Suppressor macrophage treated with lipopolysaccharide for 1 hour (primary cell): ENCODE measurements around the gene PPP2R2C.

ENCODE experiments used
- DNase-seq, 3 donors: peaks; one replicate each; pipeline ENCODE4 v3.0.0-alpha.2; 2020 to 2022

The PPP2R2C gene

DNA sequence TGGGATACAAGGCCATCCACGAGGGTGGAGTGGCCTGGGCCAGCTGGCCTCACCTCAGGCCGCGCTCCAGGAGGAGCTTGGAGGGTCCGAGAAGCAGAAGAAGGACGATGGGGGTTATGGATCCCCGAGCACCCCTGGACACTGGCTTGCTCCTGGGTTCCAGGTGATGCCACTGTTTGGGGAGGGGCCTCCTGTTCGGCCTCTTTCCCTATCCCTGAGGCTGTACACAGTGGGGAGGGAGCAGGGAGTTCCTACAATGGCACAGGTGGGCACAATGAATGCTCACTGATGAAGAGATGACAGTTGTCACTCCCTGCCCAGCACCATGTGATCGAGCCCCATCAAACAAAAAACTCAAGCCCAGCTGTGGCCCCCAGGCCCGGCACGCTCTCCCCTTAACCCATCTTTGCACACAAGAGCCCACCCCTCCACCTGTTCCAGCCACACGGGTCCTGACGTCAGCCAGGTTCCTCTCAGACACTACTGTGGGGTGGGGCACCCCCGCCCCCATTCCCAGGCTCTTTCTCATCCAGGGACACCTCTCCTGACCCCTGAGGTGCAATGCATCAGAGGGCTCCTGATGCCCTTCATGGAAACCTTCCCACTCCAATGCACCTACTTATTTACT, 132.5 kb downstream of the PPP2R2C start:
- no peak for DNase-seq

DNA sequence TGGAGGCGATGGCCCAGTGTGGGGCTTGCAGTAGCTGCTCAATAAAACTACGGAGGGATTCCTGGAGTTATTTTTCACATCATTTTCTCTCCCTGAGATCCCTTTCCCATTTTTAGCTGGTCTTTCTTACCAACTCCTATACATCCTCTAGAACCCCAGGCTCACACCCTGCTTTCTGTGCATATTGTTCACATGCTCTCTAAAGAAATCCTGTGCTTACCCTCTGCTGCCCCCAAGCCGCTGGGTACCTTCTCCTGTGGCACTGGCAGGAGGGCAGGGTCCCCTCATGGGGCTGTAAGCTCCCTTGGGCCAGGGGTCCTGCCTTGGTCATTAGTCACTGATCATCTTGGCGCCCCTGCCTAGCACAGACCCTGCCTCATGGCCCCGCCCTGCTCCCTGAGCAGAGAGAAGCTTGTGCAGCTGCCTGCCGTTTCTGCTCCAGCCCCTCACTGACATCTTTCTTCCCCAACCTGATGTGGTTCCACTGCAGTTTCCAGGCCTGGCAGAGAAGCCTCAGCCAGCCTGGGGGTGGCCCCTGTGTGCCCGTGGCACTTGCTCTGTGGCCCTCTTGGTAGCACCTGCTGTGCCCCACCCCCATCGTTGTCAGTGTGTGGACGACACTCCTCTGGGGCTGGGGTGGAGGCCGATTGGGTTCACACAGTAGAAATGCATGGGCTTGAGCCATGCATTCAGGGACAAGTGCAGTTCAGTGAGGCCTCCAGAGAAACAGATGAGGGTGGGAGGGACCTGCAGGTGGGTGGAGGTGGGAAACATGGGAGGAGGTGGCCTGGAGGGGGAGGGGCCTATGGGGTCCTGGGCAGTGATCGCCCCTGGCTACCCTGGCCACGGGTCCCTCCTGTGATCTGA, 133.2 kb downstream of the PPP2R2C start:
- DNase-seq: no peak

DNA sequence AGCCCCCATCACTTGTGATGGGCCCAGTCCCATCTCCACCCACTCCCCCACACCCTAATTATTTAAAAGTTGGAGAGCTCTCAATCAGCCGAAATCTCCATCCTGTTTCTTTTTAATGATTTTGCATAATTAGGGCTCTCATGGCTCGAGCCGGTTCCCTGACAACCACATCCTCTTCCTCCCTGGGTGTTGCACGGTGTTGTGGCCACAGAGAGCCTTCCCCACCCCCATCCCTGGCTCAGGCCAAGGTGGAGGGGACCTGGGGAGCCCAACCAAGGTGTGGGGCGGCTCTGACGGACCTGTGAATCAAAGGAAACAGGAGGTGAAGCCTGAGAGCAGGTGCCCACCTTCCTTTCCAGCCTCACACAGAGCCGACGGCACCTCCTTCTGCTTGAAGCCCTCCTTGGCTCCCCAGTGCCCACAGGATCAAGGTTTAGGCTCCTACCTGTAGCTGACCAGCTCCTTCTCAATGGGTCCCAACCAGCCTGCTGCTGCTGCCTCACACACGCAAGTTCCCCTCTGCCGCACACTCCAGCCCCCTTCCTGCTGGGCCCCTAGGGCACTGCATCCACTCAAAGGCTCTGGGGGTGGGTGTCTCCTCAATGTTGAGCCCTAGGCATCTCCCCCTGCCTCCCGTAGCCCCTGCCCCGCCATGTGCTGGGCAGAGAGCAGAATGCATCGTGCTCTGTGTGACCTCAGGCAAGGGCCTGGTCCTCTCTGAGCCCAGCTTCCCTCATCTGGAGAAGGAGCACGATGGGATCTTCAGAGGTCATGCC, 134.1 kb downstream of the PPP2R2C start:
- DNase-seq: no peak

DNA sequence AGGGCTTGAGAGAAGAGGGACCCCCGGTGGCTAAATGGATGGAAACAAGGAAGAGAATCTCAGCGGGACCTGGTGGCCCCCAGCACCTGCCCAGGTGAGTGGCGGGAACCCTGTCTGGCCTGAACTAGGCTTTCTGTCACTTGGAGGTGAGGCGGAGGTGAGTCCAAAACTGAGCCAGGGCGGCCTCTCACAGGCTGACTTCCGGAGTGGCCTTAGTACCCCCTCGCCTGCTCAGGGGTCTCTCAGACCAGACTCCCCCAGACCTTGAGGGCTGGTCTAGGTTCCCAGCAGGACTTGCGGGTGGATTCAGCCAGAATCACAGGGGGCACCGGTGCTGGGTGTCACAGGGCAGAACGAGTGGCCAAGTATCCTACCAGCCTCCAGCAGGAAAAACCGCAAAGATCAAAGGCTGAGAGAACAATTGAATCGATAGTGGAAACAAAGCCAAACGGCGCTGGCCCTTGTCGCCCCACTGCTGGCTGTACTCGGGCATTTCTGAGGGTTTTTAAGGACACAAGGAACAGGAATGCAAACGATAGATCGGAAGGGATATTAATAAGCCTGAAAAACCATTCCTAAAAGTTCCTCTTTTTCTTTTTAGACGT, 135.0 kb downstream of the PPP2R2C start:
- DNase-seq: no peak

DNA sequence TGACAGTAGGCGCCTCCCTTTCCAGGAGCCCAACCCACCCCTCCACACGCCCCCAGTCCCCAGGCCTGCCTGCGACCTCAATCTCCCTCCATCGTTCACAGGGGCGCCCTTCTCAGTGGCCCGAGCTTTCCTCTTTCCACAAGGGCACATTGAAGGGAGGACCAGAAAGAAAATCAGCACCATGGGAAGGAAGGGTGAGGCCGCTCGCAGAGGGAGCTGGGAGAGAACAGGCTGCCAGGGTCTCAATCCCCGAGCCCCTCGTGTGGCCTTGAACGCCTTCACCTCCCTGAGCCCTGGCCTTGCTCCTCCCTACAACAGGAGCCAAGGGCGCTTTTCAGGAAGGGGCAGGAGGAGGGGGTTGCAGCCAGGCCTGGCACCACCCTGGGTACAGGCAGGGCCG, 136.2 kb downstream of the PPP2R2C start:
- DNase-seq: no peak

DNA sequence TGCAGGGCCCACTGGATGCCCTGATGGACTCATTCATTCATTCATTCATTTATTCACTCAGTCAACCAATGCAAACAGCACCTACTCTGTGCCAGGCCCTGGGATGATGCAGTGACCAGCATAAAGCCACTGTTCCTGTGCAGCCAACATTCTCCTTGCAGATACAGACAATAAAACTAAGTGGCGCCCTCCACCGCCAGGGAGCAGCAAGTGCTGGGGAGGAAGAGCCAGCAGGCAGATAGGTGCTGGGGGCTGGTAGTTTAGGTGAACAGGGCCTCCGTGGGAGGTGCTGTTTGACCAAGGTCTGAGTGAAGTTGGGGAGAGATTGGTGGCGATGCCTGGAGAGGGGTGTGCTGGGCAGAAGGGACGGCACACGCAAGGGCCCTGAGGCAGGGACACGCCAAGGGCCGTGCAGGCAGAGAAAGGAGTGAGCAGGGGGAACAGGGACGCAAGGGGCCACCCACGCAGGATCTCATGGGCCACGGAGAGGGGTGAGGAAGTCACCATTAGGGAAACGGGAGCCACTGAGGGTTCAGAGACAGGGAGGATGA, 137.3 kb downstream of the PPP2R2C start:
- no peak for DNase-seq

DNA sequence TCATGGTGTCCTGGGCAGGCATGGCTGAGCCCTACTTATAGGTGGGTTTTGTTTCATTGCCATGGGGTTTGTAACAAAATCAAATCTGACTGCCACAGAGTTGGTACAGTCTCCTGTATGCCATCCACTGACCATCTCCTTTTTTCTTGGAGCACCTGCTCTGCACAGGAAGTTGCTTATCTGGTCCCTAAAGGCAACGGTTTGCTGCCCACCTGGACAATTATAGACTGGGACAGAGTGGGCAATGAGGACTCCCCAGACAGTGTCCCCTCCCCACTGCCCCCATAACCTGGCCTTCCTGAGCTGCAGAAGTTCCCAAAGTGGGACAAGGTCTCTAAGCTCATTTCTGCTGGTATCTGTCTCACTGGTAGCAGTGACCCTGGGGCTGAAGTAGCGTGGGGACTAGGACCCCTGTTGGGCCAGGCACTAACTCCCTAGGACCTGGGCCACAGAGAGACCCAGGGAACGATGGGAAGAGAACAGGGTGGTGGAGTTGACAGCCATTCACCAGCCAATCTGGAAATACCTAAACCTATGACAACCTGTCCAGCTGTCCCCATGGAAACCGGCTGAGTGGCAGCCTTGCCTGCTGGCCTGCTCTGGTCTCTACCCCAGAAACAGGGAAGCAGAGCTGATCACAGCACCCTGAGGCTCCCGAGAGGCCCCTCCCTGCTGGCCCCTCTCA, 138.1 kb downstream of the PPP2R2C start:
- no peak for DNase-seq

DNA sequence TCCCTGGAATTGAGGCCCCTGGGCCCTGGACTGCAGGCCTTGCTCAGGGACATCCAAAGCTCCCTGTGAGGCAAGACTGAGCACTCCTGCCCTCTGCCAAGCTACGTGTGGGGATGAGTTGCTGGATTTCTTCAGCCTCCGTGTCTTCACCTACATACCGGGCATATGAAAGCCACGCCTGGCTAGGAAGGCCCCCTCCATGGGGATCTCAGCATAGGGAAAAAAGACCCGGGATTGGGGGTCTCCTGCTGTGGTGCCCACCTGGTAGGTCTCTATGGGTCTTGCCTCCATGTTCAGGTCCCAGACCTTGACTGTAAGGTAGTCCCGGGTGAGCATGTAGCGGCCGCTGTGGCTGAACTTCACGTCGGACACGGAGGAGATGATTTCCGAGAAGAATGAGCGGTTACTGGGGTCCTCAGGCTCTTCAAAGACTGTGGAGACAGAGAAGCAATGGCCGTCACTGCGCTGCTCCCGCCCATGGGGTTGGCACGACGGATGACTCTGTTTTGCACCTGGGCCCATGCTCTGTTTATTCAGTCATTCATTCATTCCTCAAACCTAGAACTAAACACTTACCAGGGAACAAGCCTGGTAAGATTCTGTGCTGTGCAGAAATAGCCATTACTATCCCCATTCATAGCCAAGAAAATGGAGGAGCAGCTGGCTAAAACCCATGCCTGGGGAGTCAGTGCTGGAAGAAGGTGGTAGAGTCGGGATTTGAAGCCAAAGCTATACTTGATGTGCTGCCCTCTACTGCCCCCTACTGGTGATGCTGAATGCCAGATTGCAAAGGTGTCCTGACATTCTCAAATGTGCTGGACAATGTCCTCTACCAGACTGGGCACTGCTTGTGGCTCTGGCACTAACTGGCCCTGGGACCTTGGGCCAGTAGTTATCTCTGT, 138.9 kb downstream of the PPP2R2C start:
- DNase-seq: peak; percentile 25 to 60 (median 38)

DNA sequence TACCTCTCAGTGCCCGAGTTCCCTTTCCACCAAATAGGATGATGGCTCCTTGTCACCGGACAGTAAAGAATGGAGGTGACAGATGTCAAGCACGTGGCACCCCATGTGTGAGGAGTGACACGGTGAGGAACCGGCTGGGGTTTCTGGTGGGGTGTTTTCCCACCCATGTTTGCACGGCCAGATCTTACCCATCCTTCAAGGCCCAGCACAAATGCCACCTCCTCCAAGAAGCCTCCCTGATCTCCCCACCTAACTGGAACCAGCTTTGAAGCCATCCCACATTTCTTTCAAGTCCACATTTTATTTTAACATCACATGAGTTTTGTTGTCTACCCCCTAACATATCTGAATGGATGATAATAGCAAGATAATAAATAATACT, 139.8 kb downstream of the PPP2R2C start:
- DNase-seq: no peak

DNA sequence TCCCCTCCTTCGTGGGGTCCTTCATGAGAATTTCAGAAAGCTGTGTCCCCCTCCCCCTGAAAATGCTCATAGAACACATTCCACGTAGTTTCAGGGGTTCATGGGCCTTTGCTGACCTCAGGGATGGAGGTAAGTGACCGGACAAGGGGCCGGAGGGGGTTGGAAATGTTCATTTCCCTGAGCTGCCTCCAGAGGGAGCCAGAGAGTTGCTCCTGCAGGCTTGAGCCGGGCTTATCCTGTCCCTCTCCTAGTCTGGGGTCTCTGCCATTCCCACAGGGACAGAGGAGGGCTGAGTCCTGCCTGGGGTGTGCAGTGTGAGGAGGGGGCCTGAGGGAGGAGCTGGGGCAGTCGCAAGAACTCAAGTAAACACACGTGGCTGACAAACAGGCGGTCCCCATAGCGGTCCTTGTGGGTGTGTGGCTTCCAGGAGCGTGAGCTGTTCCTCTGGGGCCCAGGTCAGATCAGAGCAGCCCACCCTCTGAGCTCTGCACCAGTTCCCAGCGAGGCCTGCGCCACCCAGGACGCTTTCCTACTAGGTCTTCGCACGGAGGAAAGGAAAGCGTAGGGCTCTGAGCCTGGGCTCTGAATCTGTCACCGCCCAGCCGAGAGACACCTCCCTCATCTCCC, 140.3 kb downstream of the PPP2R2C start:
- peak; percentile 31 to 49 (median 39) for DNase-seq

DNA sequence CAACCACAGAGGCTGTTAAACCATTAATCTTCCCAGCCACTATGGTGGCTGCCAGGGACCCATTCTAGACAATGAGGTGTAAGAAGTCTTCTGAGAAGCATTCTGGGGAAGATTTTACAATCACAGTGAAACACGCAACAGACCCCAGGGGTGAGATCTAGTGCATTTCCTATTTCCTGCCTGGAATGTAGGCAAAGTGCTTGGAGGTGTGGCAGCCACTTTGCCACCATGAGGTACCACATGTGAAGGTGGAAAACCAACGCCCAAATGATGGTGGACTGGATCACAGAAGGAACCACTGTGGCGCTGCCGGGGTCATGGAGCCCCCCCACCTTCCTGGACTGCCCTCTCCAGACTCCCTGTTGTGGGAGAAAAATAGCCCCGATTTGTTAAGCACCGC, 140.9 kb downstream of the PPP2R2C start:
- no peak for DNase-seq

DNA sequence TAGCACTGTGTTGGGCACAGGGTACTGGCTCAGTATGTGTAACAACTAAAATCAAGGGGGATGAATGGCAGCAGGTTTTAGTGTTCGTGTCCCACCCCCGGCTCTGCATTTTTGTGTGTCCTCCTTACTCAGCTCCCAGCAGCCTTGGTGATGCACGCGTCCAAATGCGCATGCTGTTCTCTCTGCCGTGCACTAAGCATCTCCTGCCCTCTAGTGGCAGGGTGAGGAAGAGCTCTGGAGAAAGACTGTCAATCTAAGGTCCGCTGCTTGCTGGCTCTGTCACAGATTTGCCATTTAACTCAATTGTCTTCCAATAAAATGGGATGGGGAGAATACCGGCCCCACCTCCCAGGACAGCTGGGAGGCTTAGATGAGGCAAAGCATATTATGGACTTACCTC, 141.4 kb downstream of the PPP2R2C start:
- DNase-seq: peak; percentile 41 to 58 (median 53)

DNA sequence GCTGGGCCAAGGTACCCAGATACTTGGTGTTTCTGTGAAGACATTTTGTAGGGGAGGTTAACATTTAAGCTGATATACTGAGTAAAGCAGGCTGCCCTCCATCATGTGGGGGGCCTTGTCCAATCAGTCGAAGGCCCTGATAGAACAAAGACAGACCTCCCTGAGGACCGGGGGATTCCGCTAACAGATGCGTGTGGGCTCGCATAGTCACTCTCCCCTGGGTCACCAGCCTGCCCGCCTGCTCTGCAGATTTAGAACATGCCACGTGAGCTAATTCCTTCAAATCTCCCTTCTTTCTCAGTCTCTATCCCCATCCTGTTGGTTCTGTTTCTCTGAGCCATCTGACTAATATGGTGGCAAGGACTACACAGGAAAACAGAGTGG, 142.0 kb downstream of the PPP2R2C start:
- no peak for DNase-seq

DNA sequence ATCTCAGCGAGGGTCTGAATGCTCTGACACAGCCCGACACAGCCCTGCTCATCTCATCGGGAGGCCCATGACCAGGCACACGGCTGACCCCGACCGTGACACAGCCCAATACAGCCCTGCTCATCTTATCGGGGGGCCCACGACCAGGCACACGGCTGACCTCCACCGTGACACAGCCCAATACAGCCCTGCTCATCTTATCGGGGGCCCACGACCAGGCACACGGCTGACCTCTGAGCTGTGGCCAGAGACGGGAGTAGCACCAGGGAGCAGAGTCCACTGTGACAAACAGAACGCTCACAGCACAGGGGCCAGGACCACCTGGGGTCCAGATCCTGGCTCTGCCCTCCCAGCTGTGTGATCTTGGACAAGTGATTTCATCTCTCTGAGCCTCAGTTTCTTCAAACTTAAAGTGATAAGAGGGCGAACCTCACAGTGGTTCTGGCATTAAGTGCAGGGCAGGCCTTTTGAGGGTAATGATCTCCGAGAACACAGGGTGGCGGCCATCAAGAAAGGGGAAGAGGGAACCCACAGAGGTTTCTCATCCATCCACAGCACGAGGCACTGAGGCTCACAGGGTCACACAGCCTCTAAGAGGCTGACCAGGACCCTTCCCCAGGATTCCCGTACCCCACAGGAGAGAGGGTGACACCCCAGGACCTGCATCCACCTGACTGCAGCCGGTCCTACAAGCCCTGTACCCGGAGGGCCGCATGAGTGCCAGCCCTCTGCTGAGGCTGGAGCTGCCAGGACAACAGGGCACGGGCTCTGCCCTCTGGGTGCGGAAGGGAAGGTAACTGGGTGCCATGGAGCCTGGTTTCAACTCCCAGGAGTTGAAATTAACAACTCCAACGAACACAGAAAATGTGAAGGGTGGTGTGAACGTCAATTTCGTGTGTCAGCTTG, 142.7 kb downstream of the PPP2R2C start:
- DNase-seq: no peak

DNA sequence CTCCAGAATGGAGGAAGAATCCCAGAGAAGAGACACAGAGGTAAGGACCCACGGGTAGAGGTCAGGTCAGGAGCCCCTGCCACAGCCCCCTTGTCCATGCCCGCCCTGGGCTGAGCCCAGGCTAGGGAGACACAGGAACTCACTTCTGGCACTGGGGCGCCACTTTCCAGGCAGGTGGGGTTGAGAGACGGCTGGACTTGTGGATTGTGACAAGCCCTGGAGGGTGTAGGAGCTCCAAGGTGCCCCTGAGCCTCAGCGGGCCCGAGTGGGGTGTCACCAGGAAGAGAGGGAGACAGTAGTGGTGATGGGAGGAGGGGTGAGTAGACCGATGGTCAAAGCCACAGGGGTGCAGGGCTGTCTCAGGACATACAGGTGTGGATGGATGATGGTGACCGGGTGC, 143.9 kb downstream of the PPP2R2C start:
- DNase-seq: no peak

DNA sequence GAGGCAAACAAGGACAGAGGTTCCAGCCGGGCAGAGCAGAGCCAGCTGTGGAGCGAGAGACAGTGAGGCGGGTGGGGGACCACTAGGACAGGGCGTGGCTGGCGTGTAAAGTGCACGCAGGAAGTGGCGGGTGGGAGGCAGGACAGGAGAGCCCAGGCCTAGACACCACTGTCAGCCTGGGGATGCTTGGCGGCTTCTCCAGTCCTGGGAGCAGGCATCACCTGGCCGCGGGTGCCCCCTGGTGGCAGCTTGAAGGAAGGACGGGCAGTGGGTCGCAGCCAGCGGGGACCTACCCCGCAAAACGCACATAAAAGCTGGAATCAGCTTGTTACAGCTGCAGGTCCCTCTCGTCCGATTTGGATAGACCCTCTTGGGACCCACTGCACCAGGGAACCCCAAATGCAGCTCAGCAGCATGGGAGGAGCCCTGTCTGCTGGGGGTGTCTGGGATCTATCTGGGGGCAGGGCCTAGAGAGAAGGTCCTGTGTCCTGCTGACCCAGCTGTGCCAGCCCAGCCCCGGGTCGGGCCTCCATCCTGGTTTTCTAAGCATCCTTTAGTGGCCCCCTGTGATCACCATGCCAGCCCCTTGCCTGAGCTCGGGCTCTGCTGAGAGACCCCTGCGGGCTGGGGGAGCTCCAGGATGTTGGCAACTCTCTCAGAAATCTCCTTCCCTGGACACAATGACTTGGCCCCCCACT, 145.0 kb downstream of the PPP2R2C start:
- DNase-seq: peak; percentile 74 to 85 (median 81)

DNA sequence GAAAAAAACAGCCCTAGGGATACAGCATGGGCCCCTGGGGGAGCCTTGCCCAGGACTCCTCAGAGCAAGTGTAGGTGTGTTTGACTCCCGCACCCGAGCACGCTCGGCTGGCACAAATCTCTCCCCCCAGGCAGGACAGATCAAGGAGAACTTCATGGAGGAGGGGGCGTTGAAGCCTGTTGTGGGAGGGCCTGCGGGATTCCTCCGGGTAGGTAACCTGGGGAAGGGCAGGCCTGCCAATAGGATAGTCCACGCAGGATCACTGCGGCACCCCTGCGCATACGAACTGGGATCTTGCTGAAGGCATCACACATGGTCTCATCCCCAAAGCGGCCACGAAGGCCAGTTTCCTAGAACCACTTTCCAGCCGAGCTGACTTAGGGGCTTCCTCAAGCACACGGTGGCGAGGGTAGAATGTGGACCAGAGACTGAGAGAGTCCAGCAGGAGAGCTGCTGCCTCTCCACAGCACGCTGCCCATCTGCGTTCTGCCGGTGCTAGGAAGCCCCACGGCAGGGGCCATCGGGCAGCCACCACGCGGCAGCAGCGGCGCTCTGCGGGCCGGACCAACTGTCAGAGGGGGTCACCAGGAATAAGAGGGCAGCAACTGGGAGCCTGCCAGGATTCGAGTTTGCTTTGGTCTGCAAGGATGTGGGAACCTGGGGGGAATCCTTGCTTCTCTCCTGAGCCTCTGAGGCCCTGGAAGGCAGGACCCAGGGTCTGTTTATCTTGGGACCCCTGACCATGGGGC, 145.9 kb downstream of the PPP2R2C start:
- no peak for DNase-seq

DNA sequence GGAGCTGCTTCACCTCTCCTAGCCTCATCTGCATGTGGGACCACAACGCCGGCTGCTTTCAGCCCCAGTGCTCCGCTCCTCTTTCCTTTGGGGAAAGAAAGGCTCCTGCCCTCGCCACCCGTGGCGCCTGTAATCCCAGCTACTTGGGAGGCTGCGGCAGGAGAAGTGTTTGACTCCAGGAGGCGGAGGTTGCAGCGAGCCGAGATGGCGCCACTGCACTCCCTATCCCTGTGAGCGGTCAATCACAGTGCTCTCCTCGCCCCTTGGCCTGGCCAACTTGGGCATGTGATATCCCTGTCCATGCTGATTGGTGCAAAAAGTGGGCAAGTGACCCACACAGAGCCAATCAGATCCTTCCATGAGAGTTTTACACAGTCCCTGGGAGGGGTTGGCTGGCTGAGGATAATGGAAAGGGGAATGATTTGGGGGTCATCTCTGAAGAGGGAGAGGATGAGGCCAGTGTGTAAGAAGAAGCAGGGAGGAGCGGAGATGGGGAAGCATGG, 146.6 kb downstream of the PPP2R2C start:
- no peak for DNase-seq
